ACHN (cell line): Measurements from ENCODE around the gene C5orf47.
"Not testable (repeated sequence)": the region's sequence is repeated elsewhere in the genome, so short reads cannot be mapped to it uniquely, and the experiment has no call there.

Source experiments
- DNase-seq: peaks from one replicate; pipeline ENCODE4 v3.0.0-alpha.2; 2015
- in situ Hi-C: cut with HindIII; loops from 2 replicates; pipeline ENCODE4 v1.10.0; 2017; ENCODE audit warnings: low sequenced_read_pairs, low pct_ligation_motif_present, low pct_unique_long_range_greater_than_20kb

The C5orf47 gene

GRCh38 chr5:174011441-174011840 is 22.5 kb downstream of the C5orf47 start:
- in situ Hi-C loops: no loop called here
- DNase-seq: no peak

- in situ Hi-C loops: not testable (repeated sequence)
These were observed 31.3 kb downstream of the C5orf47 start for GRCh38 chr5:174020069-174020927.

DNA sequence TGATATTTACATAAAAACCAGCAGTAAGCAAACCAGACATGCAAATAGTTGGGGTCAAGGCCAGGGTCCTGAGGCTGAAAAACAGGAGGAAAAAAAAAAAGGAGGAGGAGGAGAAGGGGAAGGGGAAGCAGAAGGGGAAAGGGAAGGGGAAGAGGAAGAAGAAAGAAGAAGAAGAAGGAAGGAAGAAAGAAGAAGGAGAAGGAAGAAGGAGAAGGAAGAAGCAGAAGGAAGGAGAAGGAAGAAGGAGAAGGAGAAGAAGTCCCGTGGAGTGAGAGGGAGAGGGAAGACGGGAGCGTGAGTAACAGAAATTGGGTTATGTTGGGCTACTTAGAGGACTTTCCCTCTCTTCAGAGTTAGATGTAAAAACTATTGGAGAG is 31.9 kb downstream of the C5orf47 start:
- DNase-seq: no peak
- in situ Hi-C loops: no loop called here

More at GRCh38 chr5:174020069-174020927, 31.3 kb downstream of the C5orf47 start:
- peak; percentile 49 for DNase-seq

- in situ Hi-C loops: no loop called here
- DNase-seq: no peak
These were observed 33.6 kb downstream of the C5orf47 start for GRCh38 chr5:174022384-174023095.

DNA sequence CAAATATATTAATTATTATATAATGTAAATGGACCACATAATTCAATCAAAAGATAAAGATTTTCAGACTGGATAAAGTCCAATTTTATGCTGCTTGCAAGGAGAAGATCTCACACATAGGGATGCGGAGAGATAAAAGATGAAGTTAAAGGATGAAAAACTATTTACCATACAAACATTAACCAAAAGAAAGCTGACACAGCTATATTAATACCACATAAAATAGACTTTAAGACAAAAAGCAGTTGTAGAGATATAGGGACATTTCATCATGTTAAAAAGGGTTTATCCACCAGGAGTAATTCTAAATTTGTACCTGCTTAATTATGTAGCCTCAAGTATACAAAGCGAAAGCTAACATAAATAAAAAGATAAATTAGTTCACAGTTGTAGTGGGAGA is 41.3 kb downstream of the C5orf47 start:
- no peak for DNase-seq
- in situ Hi-C loops: loop anchor here (25.0 kb wide), 1 partner anchor 282 kb away; no protein-coding TSS in a partner anchor

- no peak for DNase-seq
- in situ Hi-C loops: loop anchor here (25.0 kb wide), 1 partner anchor 268 kb away; no protein-coding TSS in a partner anchor
These were observed 55.7 kb downstream of the C5orf47 start for GRCh38 chr5:174044466-174045254.

GRCh38 chr5:174045470-174046025 is 56.6 kb downstream of the C5orf47 start, which contains the start of gene NSG2:
NSG2 (plus strand) TSS chr5:174045706; CDS start chr5:174046756, 1,050 bp downstream.
- peak; percentile 85 for DNase-seq
- in situ Hi-C loops: loop anchor here (25.0 kb wide), 1 partner anchor 267 kb away; no protein-coding TSS in a partner anchor

DNA sequence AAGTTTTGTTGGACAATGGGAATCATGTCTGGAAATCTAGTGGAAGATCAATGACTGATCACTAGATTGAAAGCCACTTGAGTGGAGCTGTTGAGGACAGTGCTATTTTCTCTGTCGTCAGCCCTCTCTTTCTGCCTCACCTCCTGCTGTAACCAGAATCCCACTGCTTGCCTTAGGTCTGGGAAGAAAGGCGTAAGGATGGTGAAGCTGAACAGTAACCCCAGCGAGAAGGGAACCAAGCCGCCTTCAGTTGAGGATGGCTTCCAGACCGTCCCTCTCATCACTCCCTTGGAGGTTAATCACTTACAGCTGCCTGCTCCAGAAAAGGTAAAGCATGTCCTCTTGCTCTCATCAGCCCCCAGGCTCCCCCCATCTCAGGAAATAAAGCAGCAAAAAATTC is 57.6 kb downstream of the C5orf47 start:
- no peak for DNase-seq
- in situ Hi-C loops: loop anchor here (25.0 kb wide), 1 partner anchor 266 kb away; no protein-coding TSS in a partner anchor

DNA sequence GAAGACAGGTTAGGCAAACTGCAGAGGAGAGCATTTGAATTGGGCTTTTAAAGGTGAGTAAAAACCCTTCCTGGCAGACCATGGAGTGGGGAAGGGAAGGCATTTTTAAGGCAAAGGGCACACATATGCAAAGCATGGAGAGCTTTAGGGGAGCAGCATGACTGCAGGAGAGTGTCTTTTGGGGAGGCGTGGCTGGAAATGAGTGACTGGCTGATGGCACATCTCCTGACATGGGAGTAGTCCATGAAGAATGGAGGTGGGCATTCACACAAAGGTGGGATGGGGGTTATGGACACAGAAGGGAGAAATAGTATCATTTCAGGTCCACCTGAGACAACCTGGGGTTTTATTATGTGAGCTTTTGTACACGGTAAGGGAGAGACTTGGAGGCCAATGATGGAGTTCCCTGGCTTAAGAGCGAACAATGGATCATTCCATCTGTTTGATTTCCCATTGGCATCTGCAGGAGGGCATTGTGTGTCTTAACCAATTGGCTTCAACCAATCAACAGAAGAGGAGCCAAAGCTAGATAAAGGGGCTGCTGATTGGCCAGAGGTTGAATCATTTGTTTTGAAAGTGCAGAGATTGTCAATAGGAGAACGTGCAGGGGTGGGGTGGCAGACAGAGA is 58.6 kb downstream of the C5orf47 start:
- in situ Hi-C loops: loop anchor here (25.0 kb wide), 1 partner anchor 265 kb away; no protein-coding TSS in a partner anchor

DNA sequence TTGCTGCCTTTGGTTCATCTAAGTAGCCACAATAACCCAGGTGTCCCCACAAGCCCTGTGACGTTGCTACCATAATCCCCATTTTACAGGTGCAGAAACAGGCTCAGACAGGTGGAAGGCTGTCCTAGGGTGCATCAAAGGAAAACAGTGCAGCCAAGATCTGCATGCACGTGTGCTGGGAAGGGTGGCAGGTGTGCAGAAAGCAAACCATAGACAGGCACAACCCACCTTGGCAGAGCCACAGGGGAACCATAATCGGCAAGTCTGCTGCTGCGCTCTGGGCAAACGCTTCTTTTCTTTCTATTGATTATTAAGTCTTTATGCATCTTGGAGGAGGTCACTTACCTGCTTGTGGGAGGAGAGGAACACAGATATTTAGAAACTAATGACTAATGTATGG is 63.7 kb downstream of the C5orf47 start:
- DNase-seq: no peak
- in situ Hi-C loops: no loop called here

More for the DNA sequence above, 58.6 kb downstream of the C5orf47 start:
- DNase-seq: no peak

DNA sequence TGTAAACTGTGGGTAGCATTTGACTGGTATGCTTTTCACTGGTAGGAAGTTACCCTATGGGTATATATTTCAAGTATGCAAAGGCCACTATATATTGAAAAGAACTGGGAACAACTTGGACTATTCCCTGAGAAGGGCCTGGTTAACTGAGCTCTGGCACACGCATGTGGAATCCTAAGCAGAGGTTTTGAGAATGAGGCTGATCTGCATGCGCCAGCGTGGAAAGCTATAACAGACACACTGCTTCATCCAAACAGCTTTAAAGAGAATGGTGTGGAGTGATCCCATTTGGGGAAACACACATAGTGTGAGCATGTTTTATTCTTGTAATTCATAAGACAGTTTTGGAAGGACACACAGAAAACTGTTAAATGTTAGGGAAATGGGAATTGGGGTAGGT is 64.9 kb downstream of the C5orf47 start:
- in situ Hi-C loops: no loop called here

More for the DNA sequence above, 64.9 kb downstream of the C5orf47 start:
- no peak for DNase-seq
